NCI-H187 (cell line): ENCODE data around the gene FAM180A.

ENCODE experiments used
- DNase-seq, 2 experiments: peaks; one replicate each; lab custom pipeline; 2025; lab: John Stamatoyannopoulos, UW

FAM180A gene

GRCh38 chr7:135682191-135682590, 66.4 kb downstream of the FAM180A start:
- no peak for DNase-seq

GRCh38 chr7:135681762-135682161, 66.9 kb downstream of the FAM180A start:
- no peak for DNase-seq
